Fibroblast of lung (primary cell): ENCODE results near the gene PACSIN1. TPM values are rescaled to one million over a fixed set of nuclear protein-coding genes. Genes with fewer than 3 reads are reported as not detected.

Source experiments
- DNase-seq, 2 donors: peaks; one replicate each; pipeline versions ENCODE4 v3.0.0 to v3.0.0-alpha.2; 2010; ENCODE audit warnings: low read depth in 2 of 2
- H2AFZ ChIP-seq: 2 replicates; pipeline ENCODE4 v1.5.1; 2012; ENCODE audit warnings: low read length, control low read depth, inconsistent platforms
- H3K27ac ChIP-seq: 2 replicates; pipeline ENCODE4 v1.5.1; 2011; ENCODE audit warnings: low read length, control low read depth; ENCODE audit not compliant: insufficient read depth
- H3K27me3 ChIP-seq: 2 replicates; pipeline ENCODE4 v1.5.1; 2011; ENCODE audit warnings: mild to moderate bottlenecking, low read length; ENCODE audit not compliant: control insufficient read depth, insufficient read depth
- H3K36me3 ChIP-seq: 2 replicates; pipeline ENCODE4 v1.5.1; 2011; ENCODE audit warnings: low read length; ENCODE audit not compliant: control insufficient read depth, insufficient read depth
- H3K4me1 ChIP-seq: 2 replicates; pipeline ENCODE4 v1.5.1; 2011; ENCODE audit warnings: low read length; ENCODE audit not compliant: control insufficient read depth, insufficient read depth; ENCODE audit errors: extremely low read depth
- H3K4me2 ChIP-seq: 2 replicates; pipeline ENCODE4 v1.5.1; 2011; ENCODE audit warnings: low read length, control low read depth; ENCODE audit not compliant: insufficient read depth; ENCODE audit errors: extremely low read depth
- H3K4me3 ChIP-seq, 4 experiments: fragments of 200-600 bp in 1 of 4; sonication (generic) in 1 of 4; replicated peaks in 1 of 4; 2 replicates each; pipeline ENCODE4 v1.5.1; 2011 to 2016; ENCODE audit warnings: low read length in 4 of 4, low read depth in 3 of 4, mild to moderate bottlenecking in 3 of 4, control low read depth in 2 of 4, inconsistent platforms in 1 of 4, mixed read lengths in 1 of 4; ENCODE audit not compliant: insufficient read depth in 1 of 4; ENCODE audit errors: control extremely low read depth in 1 of 4
- H3K79me2 ChIP-seq: 2 replicates; pipeline ENCODE4 v1.5.1; 2012; ENCODE audit warnings: mild to moderate bottlenecking, low read length, inconsistent platforms; ENCODE audit not compliant: control insufficient read depth, insufficient read depth
- H3K9ac ChIP-seq: 2 replicates; pipeline ENCODE4 v1.5.1; 2011; ENCODE audit warnings: mild to moderate bottlenecking, low read length, control low read depth; ENCODE audit not compliant: insufficient read depth
- H3K9me3 ChIP-seq: 2 replicates; pipeline ENCODE4 v1.5.1; 2012; ENCODE audit warnings: low read depth, low read length; ENCODE audit not compliant: control insufficient read depth, insufficient read depth
- H4K20me1 ChIP-seq: 2 replicates; pipeline ENCODE4 v1.5.1; 2011; ENCODE audit warnings: low read length; ENCODE audit not compliant: control insufficient read depth, insufficient read depth; ENCODE audit errors: extremely low read depth
- EZH2 ChIP-seq: IDR thresholded peaks from 2 replicates; pipeline ENCODE4 v1.5.1; 2012; ENCODE audit warnings: low read length, control low read depth, mild to moderate bottlenecking; ENCODE audit errors: missing control alignments
- polyA plus RNA-seq, 2 donors: library from polyadenylated mRNA; depleted of rRNA in 1 of 2; stranded (reverse) in 1 of 2; unstranded in 1 of 2; fragments of >200 nt; gene quantifications; 2 replicates each; pipeline ENCODE4 v1.2.1, GENCODE V29; 2011 to 2012; ENCODE audit warnings: missing spikeins in 1 of 2
- total RNA-seq: library from RNA; depleted of rRNA; stranded (reverse); fragments of >200 nt; gene quantifications from 2 replicates; pipeline ENCODE4 v1.2.1, GENCODE V29; 2014
- TF ChIP-seq, protein P1 (sequence below), 2 donors: IDR thresholded peaks in 1 of 2; conservative IDR thresholded peaks in 1 of 2; 1 replicate in 1 of 2; 2 replicates in 1 of 2; pipeline ENCODE4 v1.5.1; 2011 to 2012; ENCODE audit warnings: low read length in 2 of 2, control low read depth in 1 of 2, inconsistent platforms in 1 of 2, low read depth in 1 of 2, mild to moderate bottlenecking in 1 of 2

The PACSIN1 gene
- total and polyA plus RNA-seq, 2 donors (not counting 1 experiment from before 2014, with no cell fraction given), result under 0.01 TPM; not detected in 1

DNA sequence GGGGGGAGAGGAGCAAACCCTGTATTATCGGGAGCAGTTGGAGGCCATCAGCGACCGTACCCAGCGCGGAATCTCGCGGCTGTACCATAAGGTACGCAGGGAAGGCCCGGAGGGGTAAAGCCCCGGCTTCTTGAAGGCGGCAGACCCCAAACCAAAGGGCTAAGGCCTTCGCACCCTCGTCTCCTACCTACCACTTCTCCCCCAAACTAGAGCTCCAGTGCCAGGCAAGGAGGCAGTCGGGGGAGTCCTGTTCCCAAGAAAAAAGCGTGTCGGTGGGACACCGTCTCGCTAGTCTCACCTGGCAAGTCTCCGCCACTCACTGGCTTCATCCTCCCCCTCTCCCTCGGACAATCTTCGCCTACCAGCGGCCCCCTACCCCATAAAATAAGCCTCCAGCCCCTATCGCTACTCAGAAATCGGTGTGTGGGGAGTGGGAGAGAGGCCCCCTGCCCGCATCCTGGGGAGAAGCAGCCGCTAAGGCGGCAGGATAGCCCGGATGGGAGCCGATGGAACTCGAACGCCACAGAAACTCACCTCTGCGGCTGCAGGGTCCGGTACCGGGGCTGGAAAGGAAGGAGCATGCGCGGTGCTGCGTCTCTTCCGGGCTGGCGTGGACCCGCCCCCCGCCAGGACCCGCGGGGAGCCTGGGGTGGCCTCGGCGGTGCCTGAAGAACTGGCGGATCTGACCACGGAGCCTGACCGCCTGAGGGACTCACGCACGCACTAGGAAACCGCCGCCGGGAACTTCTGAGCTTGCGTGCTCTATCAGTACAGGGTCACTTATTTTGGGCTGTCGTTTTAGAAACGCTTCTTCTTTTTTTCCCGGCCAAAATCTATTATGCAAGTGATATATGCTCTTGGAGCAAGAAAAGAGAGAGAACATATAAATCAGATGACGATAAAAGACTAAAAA, 40.1 kb upstream of the PACSIN1 start, which contains the start of gene RPS10:
Gene RPS10, minus strand, starts transcription at position 572 of the 913 bp plus-strand sequence. CDS start 848 bp downstream, outside the sequence.
- peak; percentile 87 to 93 for DNase-seq
- TF ChIP-seq, protein P1, sequence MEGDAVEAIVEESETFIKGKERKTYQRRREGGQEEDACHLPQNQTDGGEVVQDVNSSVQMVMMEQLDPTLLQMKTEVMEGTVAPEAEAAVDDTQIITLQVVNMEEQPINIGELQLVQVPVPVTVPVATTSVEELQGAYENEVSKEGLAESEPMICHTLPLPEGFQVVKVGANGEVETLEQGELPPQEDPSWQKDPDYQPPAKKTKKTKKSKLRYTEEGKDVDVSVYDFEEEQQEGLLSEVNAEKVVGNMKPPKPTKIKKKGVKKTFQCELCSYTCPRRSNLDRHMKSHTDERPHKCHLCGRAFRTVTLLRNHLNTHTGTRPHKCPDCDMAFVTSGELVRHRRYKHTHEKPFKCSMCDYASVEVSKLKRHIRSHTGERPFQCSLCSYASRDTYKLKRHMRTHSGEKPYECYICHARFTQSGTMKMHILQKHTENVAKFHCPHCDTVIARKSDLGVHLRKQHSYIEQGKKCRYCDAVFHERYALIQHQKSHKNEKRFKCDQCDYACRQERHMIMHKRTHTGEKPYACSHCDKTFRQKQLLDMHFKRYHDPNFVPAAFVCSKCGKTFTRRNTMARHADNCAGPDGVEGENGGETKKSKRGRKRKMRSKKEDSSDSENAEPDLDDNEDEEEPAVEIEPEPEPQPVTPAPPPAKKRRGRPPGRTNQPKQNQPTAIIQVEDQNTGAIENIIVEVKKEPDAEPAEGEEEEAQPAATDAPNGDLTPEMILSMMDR (conservative IDR thresholded peaks at IDR 0.05 in 1 of 2, IDR thresholded peaks at IDR 0.05 in 1 of 2; ENCODE audit: low read depth in 1 of 2, low read length in 2 of 2), result no peak
- no peak for TF ChIP-seq EZH2
- peak within 1 kb of the TSS; percentile 98 for H3K4me2 ChIP-seq

DNA sequence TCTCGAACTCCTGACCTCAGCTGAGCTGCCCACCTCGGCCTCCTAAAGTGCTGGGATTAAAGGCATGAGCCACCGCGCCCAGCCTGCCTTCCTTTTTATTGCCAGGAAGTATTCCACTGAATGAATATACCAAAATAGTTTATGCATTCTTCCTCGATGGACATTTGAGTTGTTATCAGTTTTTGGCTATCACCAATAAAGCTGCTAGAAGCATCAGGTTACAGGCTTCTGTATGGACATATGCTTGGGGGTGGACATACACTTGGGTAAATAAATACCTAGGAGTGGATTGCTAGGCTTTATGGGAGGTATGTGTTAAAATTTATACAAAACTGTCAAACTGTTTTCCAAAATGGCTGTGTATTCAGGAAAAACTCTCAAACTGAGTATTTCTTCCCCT, 30.0 kb upstream of the PACSIN1 start:
- no peak overlapping the region for H2AFZ ChIP-seq
- no peaks in the 10 kb centered on the region for H4K20me1 ChIP-seq
- peaks cover 4% of the 10 kb centered on the region for H3K27me3 ChIP-seq
- H3K36me3 ChIP-seq, result no peaks in the 10 kb centered on the region
- no peaks in the 10 kb centered on the region for H3K79me2 ChIP-seq
- H3K27ac ChIP-seq, result no peak overlapping the region
- H3K4me1 ChIP-seq, result no peaks in the 10 kb centered on the region
- no peaks in the 10 kb centered on the region for H3K9me3 ChIP-seq
- H3K4me2 ChIP-seq, result no peak overlapping the region
- H3K9ac ChIP-seq, result no peak overlapping the region
- DNase-seq, result no peak
- TF ChIP-seq, protein P1 (conservative IDR thresholded peaks at IDR 0.05 in 1 of 2, IDR thresholded peaks at IDR 0.05 in 1 of 2; ENCODE audit: low read depth in 1 of 2, low read length in 2 of 2), result no peak
- TF ChIP-seq EZH2, result no peak
- no peak overlapping the region for H3K4me3 ChIP-seq

More for the DNA sequence above, 40.1 kb upstream of the PACSIN1 start, which contains the start of gene RPS10:
- Histone ChIP-seq H3K4me1 (peaks cover 15% of the 10 kb centered on the region), H3K9ac (peak within 1 kb of the TSS; percentile 89), H3K79me2 (peaks cover 43% of the 10 kb centered on the region), H3K4me3 (peak within 1 kb of the TSS; percentile 71 to 99 (median 98)), H4K20me1 (no peaks in the 10 kb centered on the region), H3K36me3 (peaks cover 14% of the 10 kb centered on the region), H2AFZ (peak within 1 kb of the TSS; percentile 72), H3K27me3 (no peaks in the 10 kb centered on the region), H3K9me3 (no peaks in the 10 kb centered on the region), H3K27ac (peak within 1 kb of the TSS; percentile 95)

DNA sequence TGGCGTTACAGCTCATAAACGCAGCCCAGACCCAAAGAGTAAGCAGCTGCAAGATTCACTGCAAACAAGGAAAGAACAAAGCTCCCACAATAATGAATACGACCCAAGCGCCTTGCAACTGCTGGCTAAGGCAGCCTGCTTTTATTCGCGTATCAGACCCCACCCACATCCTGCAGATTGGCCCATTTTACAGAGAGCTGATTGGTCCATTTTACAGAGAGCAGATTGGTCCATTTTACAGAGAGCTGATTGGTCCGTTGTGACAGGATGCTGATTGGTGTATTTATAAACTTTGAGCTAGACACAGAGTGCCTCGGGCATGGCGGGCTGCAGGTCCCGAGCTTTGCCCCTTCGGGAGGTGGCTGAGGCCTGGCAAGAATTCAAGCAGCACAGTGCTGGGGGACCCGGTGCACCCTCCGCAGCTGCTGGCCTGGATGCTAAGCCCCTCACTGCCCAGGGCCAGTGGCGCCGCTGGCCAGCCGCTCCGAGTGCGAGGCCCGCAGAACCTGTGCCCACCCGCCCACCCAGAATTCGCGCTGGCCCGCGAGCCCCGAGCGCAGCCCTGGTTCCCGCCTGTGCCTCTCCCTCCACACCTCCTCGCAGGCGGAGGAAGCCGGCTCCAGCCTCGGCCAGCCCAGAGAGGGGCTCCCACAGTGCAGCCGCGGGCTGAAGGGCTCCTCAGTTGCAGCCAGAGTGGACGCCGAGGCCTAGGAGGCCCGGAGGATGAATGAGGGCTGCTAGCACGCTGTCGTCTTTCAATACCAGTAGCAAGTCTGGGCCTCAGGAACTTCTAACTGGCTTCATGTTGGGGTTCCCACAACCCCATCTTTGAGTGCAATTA, 28.9 kb upstream of the PACSIN1 start:
- DNase-seq, result no peak
- Histone ChIP-seq H3K4me2 (no peak overlapping the region), H3K79me2 (no peaks in the 10 kb centered on the region), H3K27ac (no peak overlapping the region), H3K4me1 (no peaks in the 10 kb centered on the region), H3K9ac (no peak overlapping the region), H4K20me1 (no peaks in the 10 kb centered on the region), H3K4me3 (no peak overlapping the region), H2AFZ (no peak overlapping the region), H3K9me3 (no peaks in the 10 kb centered on the region), H3K36me3 (no peaks in the 10 kb centered on the region), H3K27me3 (no peaks in the 10 kb centered on the region)
- TF ChIP-seq EZH2, result no peak
- TF ChIP-seq, protein P1 (conservative IDR thresholded peaks at IDR 0.05 in 1 of 2, IDR thresholded peaks at IDR 0.05 in 1 of 2; ENCODE audit: low read depth in 1 of 2, low read length in 2 of 2), result no peak
